ENCODE results near the gene KLRK1.
"Not testable (repeated sequence)": the region's sequence is repeated elsewhere in the genome, so short reads cannot be mapped to it uniquely, and the experiment has no call there.

Gene KLRK1

GRCh38 chr12:10389904-10390303 is at the start of gene KLRK1:
TSS of gene KLRK1 (minus strand) at chr12:10390041. CDS start at chr12:10388810, 1,231 bp downstream.
- no peak for DNase-seq (ENCODE audit: low spot score)

- not testable (repeated sequence) for DNase-seq (ENCODE audit: low spot score)
These were observed 47.8 kb upstream of the KLRK1 start for GRCh38 chr12:10437601-10438000.

GRCh38 chr12:10435816-10436215 is 46.0 kb upstream of the KLRK1 start, which contains the start of gene KLRC2:
TSS of gene KLRC2 (minus strand) at chr12:10436010. CDS start at chr12:10435986, 24 bp downstream.
- not testable (repeated sequence) for DNase-seq (ENCODE audit: low spot score)

GRCh38 chr12:10430623-10431022 is 40.8 kb upstream of the KLRK1 start:
- DNase-seq (ENCODE audit: low spot score), result not testable (repeated sequence)

GRCh38 chr12:10425938-10426337 is 36.1 kb upstream of the KLRK1 start:
- not testable (repeated sequence) for DNase-seq (ENCODE audit: low spot score)

GRCh38 chr12:10424260-10424899 is 34.5 kb upstream of the KLRK1 start:
- not testable (repeated sequence) for DNase-seq (ENCODE audit: low spot score)

- DNase-seq (ENCODE audit: low spot score), result not testable (repeated sequence)
These were observed 32.3 kb upstream of the KLRK1 start for GRCh38 chr12:10422159-10422558.

- not testable (repeated sequence) for DNase-seq (ENCODE audit: low spot score)
These were observed 30.5 kb upstream of the KLRK1 start, which contains the start of gene KLRC3 for GRCh38 chr12:10420334-10420733. TSS of gene KLRC3 (minus strand) at chr12:10420595. CDS start at chr12:10420550, 45 bp downstream.

- no peak for DNase-seq (ENCODE audit: low spot score)
These were observed 19.6 kb upstream of the KLRK1 start, which contains the start of gene KLRC4 for GRCh38 chr12:10409392-10409791. TSS of gene KLRC4 (minus strand) at chr12:10409757. CDS start at chr12:10409575, 182 bp downstream.

GRCh38 chr12:10408842-10409241 is 19.0 kb upstream of the KLRK1 start:
- DNase-seq (ENCODE audit: low spot score), result no peak

- no peak for DNase-seq (ENCODE audit: low spot score)
These were observed 16.9 kb upstream of the KLRK1 start for GRCh38 chr12:10406725-10407124.

- no peak for DNase-seq (ENCODE audit: low spot score)
These were observed 15.5 kb upstream of the KLRK1 start for GRCh38 chr12:10405294-10405693.

- DNase-seq (ENCODE audit: low spot score), result no peak
These were observed 15.0 kb upstream of the KLRK1 start for GRCh38 chr12:10404798-10405197.

GRCh38 chr12:10400829-10401228 is 11.0 kb upstream of the KLRK1 start:
- DNase-seq (ENCODE audit: low spot score), result no peak

GRCh38 chr12:10398168-10398567 is 8.3 kb upstream of the KLRK1 start:
- DNase-seq (ENCODE audit: low spot score), result no peak

- no peak for DNase-seq (ENCODE audit: low spot score)
These were observed 7.5 kb upstream of the KLRK1 start for GRCh38 chr12:10397296-10397695.

GRCh38 chr12:10396176-10396575 is 6.3 kb upstream of the KLRK1 start:
- DNase-seq (ENCODE audit: low spot score), result not testable (repeated sequence)

- peak; percentile 28 for DNase-seq (ENCODE audit: low spot score)
These were observed 5.7 kb upstream of the KLRK1 start for GRCh38 chr12:10395390-10395998.

GRCh38 chr12:10394531-10395152 is 4.8 kb upstream of the KLRK1 start:
- not testable (repeated sequence) for DNase-seq (ENCODE audit: low spot score)

- no peak for DNase-seq (ENCODE audit: low spot score)
These were observed 3.5 kb upstream of the KLRK1 start for GRCh38 chr12:10393291-10393690.

GRCh38 chr12:10392394-10392930 is 2.6 kb upstream of the KLRK1 start:
- DNase-seq (ENCODE audit: low spot score), result no peak

- not testable (repeated sequence) for DNase-seq (ENCODE audit: low spot score)
These were observed 1.1 kb upstream of the KLRK1 start for GRCh38 chr12:10390991-10391390.
